Loucy (cell line): Measurements from ENCODE around the gene AFF3.

ENCODE experiments used
- H2AFZ ChIP-seq: fragments of 200-600 bp; sonication (generic); 2 replicates; pipeline ENCODE4 v1.6.0; 2016; ENCODE audit warnings: antibody characterized with exemption, mild to moderate bottlenecking, low read length, moderate library complexity
- H3F3A ChIP-seq: fragments of 200-600 bp; 2 replicates; pipeline ENCODE4 v1.6.0; 2016; ENCODE audit warnings: antibody characterized with exemption, low read depth, mild to moderate bottlenecking
- H3K27me3 ChIP-seq: fragments of 200-600 bp; sonication (generic); 2 replicates; pipeline ENCODE4 v1.6.1; 2014; ENCODE audit warnings: low read length, mild to moderate bottlenecking; ENCODE audit not compliant: insufficient read depth, poor library complexity, severe bottlenecking
- H3K36me3 ChIP-seq: fragments of 200-600 bp; sonication (generic); 2 replicates; pipeline ENCODE4 v1.6.1; 2016; ENCODE audit warnings: low read length; ENCODE audit not compliant: insufficient read depth
- H3K4me1 ChIP-seq: fragments of 200-600 bp; sonication (generic); 2 replicates; pipeline ENCODE4 v1.5.1; 2014; ENCODE audit warnings: low read length, mild to moderate bottlenecking; ENCODE audit not compliant: insufficient read depth, poor library complexity, severe bottlenecking
- H3K4me2 ChIP-seq: fragments of 200-600 bp; sonication (generic); 2 replicates; pipeline ENCODE4 v1.6.0; 2014; ENCODE audit warnings: antibody characterized with exemption, low read length, low read depth, mild to moderate bottlenecking; ENCODE audit not compliant: poor library complexity, severe bottlenecking
- H3K4me3 ChIP-seq: fragments of 200-600 bp; sonication (generic); 2 replicates; pipeline ENCODE4 v1.5.1; 2014; ENCODE audit warnings: low read length, mild to moderate bottlenecking, mixed read lengths; ENCODE audit not compliant: poor library complexity, severe bottlenecking
- H3K79me2 ChIP-seq: fragments of 200-600 bp; sonication (generic); 2 replicates; pipeline ENCODE4 v1.6.1; 2014; ENCODE audit warnings: low read length; ENCODE audit not compliant: insufficient read depth
- H3K9ac ChIP-seq: fragments of 200-600 bp; sonication (generic); 2 replicates; pipeline ENCODE4 v1.6.0; 2014; ENCODE audit warnings: mild to moderate bottlenecking, low read depth, low read length, moderate library complexity; ENCODE audit not compliant: poor library complexity, severe bottlenecking
- H3K9me2 ChIP-seq: fragments of 200-600 bp; sonication (generic); replicated peaks from 2 replicates; pipeline ENCODE4 v1.6.1; 2016; ENCODE audit warnings: low read depth, low read length, mixed read lengths
- H3K9me3 ChIP-seq: fragments of 200-600 bp; sonication (generic); 2 replicates; pipeline ENCODE4 v1.6.1; 2014; ENCODE audit warnings: mild to moderate bottlenecking, antibody characterized with exemption, low read length, low read depth; ENCODE audit not compliant: insufficient read depth
- H4K20me1 ChIP-seq: fragments of 200-600 bp; sonication (generic); 2 replicates; pipeline ENCODE4 v1.6.0; 2014; ENCODE audit warnings: antibody characterized with exemption, low read length, mild to moderate bottlenecking; ENCODE audit not compliant: insufficient read depth, poor library complexity, severe bottlenecking
- EZH2phosphoT487 ChIP-seq: fragments of 200-600 bp; IDR thresholded peaks from 2 replicates; pipeline ENCODE4 v1.6.1; 2018; ENCODE audit warnings: antibody characterized with exemption, mild to moderate bottlenecking, moderate library complexity, borderline replicate concordance
- TF ChIP-seq, protein P1 (sequence below): fragments of 200-600 bp; sonication (generic); conservative IDR thresholded peaks from 2 replicates; pipeline ENCODE4 v1.5.1; 2014; ENCODE audit warnings: mild to moderate bottlenecking, antibody characterized with exemption, low read length

Gene AFF3

DNA sequence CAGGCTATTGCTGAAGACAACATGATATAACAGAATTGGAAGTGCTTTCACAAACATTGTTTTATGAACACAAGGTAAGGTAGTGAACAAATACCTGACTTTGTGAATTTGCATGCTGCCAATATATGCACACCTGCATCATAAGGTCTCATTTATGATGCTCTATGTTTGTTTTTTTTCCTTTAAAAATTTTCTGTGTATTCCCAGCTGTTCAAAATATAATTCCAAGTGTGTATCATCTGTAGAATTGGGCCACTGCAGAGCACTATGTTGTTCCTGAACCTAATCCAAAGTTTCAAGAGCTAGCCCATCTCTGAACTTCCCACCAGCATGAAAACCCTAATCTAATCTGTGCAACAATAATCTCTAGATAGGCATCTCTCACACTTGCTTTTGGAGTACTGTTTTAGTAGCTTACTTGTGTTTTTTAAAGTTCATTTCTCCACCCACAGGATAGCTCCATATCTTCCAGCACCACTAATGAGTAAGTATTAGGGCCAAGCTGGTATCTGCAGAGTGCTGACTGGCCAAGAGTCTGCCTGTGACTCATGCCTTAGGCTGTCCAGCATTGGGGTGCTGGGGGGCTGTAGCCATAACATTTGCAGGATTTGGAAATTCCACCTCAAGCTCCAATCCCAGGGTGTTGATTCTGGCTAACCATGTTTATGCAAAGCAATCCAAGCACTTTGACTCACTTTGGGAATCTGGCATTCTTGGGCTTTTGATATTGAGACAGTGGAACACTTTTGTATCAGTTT lies 444.4 kb downstream of the AFF3 start:
- H3K4me2 ChIP-seq = no peak overlapping the region
- H3K4me3 ChIP-seq = no peak overlapping the region
- H3K9ac ChIP-seq = no peak overlapping the region
- no peaks in the 10 kb centered on the region for H3K27me3 ChIP-seq
- no peaks in the 10 kb centered on the region for H3K4me1 ChIP-seq
- H2AFZ ChIP-seq = no peak overlapping the region
- no peaks in the 10 kb centered on the region for H3K36me3 ChIP-seq
- H3K79me2 ChIP-seq = no peaks in the 10 kb centered on the region
- no peaks in the 10 kb centered on the region for H3K9me3 ChIP-seq
- H4K20me1 ChIP-seq = no peaks in the 10 kb centered on the region
- H3K9me2 ChIP-seq = no peaks in the 10 kb centered on the region
- TF ChIP-seq, protein P1, sequence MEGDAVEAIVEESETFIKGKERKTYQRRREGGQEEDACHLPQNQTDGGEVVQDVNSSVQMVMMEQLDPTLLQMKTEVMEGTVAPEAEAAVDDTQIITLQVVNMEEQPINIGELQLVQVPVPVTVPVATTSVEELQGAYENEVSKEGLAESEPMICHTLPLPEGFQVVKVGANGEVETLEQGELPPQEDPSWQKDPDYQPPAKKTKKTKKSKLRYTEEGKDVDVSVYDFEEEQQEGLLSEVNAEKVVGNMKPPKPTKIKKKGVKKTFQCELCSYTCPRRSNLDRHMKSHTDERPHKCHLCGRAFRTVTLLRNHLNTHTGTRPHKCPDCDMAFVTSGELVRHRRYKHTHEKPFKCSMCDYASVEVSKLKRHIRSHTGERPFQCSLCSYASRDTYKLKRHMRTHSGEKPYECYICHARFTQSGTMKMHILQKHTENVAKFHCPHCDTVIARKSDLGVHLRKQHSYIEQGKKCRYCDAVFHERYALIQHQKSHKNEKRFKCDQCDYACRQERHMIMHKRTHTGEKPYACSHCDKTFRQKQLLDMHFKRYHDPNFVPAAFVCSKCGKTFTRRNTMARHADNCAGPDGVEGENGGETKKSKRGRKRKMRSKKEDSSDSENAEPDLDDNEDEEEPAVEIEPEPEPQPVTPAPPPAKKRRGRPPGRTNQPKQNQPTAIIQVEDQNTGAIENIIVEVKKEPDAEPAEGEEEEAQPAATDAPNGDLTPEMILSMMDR = no peak
- no peak for TF ChIP-seq EZH2phosphoT487
- no peaks in the 10 kb centered on the region for H3F3A ChIP-seq

DNA sequence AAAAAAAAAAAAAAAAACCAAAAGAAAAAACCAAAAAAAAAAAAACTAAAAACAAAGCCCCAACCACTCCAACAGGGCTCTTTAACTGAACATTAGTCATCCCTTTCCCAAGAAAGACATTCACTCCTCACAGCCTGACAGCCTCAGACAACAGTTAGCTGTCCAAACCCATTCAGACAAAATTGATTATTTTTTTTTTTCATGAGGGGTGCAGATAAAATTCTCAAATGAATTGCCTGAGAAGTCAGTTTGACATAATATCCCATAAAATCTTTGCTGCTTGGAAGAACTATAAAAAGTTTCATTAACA lies 446.5 kb downstream of the AFF3 start:
- H3K36me3 ChIP-seq = no peaks in the 10 kb centered on the region
- no peaks in the 10 kb centered on the region for H3K9me3 ChIP-seq
- no peak overlapping the region for H3K4me2 ChIP-seq
- no peaks in the 10 kb centered on the region for H4K20me1 ChIP-seq
- no peak for TF ChIP-seq EZH2phosphoT487
- TF ChIP-seq, protein P1 = no peak
- no peaks in the 10 kb centered on the region for H3K9me2 ChIP-seq
- H3K79me2 ChIP-seq = no peaks in the 10 kb centered on the region
- no peaks in the 10 kb centered on the region for H3K27me3 ChIP-seq
- H3K4me1 ChIP-seq = no peaks in the 10 kb centered on the region
- H3K9ac ChIP-seq = no peak overlapping the region
- H3K4me3 ChIP-seq = no peak overlapping the region
- no peaks in the 10 kb centered on the region for H3F3A ChIP-seq
- H2AFZ ChIP-seq = no peak overlapping the region

GRCh38 chr2:99695130-99695943 lies 447.1 kb downstream of the AFF3 start:
- no peaks in the 10 kb centered on the region for H4K20me1 ChIP-seq

More at GRCh38 chr2:99695130-99695943, 447.1 kb downstream of the AFF3 start:
- no peaks in the 10 kb centered on the region for H3K9me3 ChIP-seq
- H3K4me1 ChIP-seq = no peaks in the 10 kb centered on the region
- no peak overlapping the region for H3K4me2 ChIP-seq
- TF ChIP-seq, protein P1 = no peak
- TF ChIP-seq EZH2phosphoT487 = no peak
- no peak overlapping the region for H3K4me3 ChIP-seq
- no peaks in the 10 kb centered on the region for H3K27me3 ChIP-seq
- no peaks in the 10 kb centered on the region for H3K79me2 ChIP-seq
- no peak overlapping the region for H3K9ac ChIP-seq
- H3F3A ChIP-seq = no peaks in the 10 kb centered on the region
- H2AFZ ChIP-seq = no peak overlapping the region
- no peaks in the 10 kb centered on the region for H3K9me2 ChIP-seq
- H3K36me3 ChIP-seq = no peaks in the 10 kb centered on the region
